DOHH2 (cell line): ENCODE data around the gene ATP6V0A4.

ENCODE experiments used
- EZH2phosphoT487 ChIP-seq: fragments of 200-600 bp; sonication (generic); IDR thresholded peaks from 2 replicates; pipeline ENCODE4 v1.6.1; 2017; ENCODE audit warnings: borderline replicate concordance, mild to moderate bottlenecking, antibody characterized with exemption, low read length, moderate library complexity, mixed read lengths
- TF ChIP-seq, protein P1 (sequence below): fragments of 200-600 bp; sonication (generic); IDR thresholded peaks from one replicate; pipeline ENCODE4 v1.5.1; 2014; ENCODE audit warnings: antibody characterized with exemption, mild to moderate bottlenecking, low read depth, low read length; ENCODE audit not compliant: poor library complexity, severe bottlenecking

GRCh38 chr7:138828302-138828701 is 30.3 kb upstream of the ATP6V0A4 start:
- TF ChIP-seq, protein P1, sequence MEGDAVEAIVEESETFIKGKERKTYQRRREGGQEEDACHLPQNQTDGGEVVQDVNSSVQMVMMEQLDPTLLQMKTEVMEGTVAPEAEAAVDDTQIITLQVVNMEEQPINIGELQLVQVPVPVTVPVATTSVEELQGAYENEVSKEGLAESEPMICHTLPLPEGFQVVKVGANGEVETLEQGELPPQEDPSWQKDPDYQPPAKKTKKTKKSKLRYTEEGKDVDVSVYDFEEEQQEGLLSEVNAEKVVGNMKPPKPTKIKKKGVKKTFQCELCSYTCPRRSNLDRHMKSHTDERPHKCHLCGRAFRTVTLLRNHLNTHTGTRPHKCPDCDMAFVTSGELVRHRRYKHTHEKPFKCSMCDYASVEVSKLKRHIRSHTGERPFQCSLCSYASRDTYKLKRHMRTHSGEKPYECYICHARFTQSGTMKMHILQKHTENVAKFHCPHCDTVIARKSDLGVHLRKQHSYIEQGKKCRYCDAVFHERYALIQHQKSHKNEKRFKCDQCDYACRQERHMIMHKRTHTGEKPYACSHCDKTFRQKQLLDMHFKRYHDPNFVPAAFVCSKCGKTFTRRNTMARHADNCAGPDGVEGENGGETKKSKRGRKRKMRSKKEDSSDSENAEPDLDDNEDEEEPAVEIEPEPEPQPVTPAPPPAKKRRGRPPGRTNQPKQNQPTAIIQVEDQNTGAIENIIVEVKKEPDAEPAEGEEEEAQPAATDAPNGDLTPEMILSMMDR = no peak
- no peak for TF ChIP-seq EZH2phosphoT487
